K562 (cell line): ENCODE data around the gene CCDC90B. TPM values are rescaled to one million over a fixed set of nuclear protein-coding genes. Genes with fewer than 3 reads are reported as not detected.

ENCODE experiments used
- BHLHE40 ChIP-seq: IDR thresholded peaks from 2 replicates; pipeline ENCODE4 v1.6.1; 2011; ENCODE audit warnings: low read length, improper control_type of control experiment
- CAMTA2 ChIP-seq: fragments of 250-450 bp; sonication (Bioruptor Pico); conservative IDR thresholded peaks from 2 replicates; pipeline ENCODE4 v1.5.1; 2022
- CGGBP1 ChIP-seq: fragments of 250-450 bp; sonication (Bioruptor Pico); IDR thresholded peaks from 2 replicates; pipeline ENCODE4 v1.9.0; 2021; ENCODE audit warnings: mild to moderate bottlenecking
- CXXC5 ChIP-seq: fragments of 250-450 bp; sonication (Bioruptor Pico); IDR thresholded peaks from 2 replicates; pipeline ENCODE4 v1.8.0; 2022; ENCODE audit warnings: inconsistent platforms, mild to moderate bottlenecking, moderate library complexity
- FIP1L1 ChIP-seq: fragments of 200-400 bp; formaldehyde crosslinking; IDR thresholded peaks from 2 replicates; pipeline ENCODE4 v1.6.1; 2018; ENCODE audit warnings: mild to moderate bottlenecking, low read depth, low read length; ENCODE audit not compliant: poor library complexity, severe bottlenecking
- FOXO4 ChIP-seq: fragments of 450-650 bp; formaldehyde crosslinking; IDR thresholded peaks from 2 replicates; pipeline ENCODE4 v1.4.0; 2020; ENCODE audit warnings: mild to moderate bottlenecking, moderate library complexity
- GABPB2 ChIP-seq: fragments of 250-450 bp; sonication (Bioruptor Pico); conservative IDR thresholded peaks from 2 replicates; pipeline ENCODE4 v1.5.1; 2021; ENCODE audit warnings: mild to moderate bottlenecking
- GTF2B ChIP-seq: IDR thresholded peaks from 2 replicates; pipeline ENCODE4 v1.6.1; 2011; ENCODE audit not compliant: insufficient read length; ENCODE audit errors: extremely low read depth
- GTF2F1 ChIP-seq: IDR thresholded peaks from 2 replicates; pipeline ENCODE4 v1.6.1; 2011; ENCODE audit warnings: low read depth, low read length, improper control_type of control experiment
- KLF10 ChIP-seq: fragments of 250-450 bp; sonication (Bioruptor Pico); IDR thresholded peaks from 2 replicates; pipeline ENCODE4 v1.6.1; 2021; ENCODE audit warnings: matching md5 sums
- MNT ChIP-seq, 2 experiments: fragments of 450-650 bp; conservative IDR thresholded peaks; 2 replicates each; pipeline ENCODE4 v1.6.1; 2017; ENCODE audit warnings: mild to moderate bottlenecking in 2 of 2, moderate library complexity in 2 of 2
- MYBL2 ChIP-seq, 2 experiments: fragments of 450-650 bp in 1 of 2; sonication (generic) in 1 of 2; formaldehyde crosslinking in 1 of 2; IDR thresholded peaks; 2 replicates each; pipeline versions ENCODE4 v1.6.1 to v1.8.1; 2017 to 2022; ENCODE audit warnings: borderline replicate concordance in 1 of 2, inconsistent platforms in 1 of 2, low read depth in 1 of 2, mild to moderate bottlenecking in 1 of 2, missing genetic modification reagents in 1 of 2, moderate library complexity in 1 of 2
- NFRKB ChIP-seq: fragments of 450-650 bp; IDR thresholded peaks from 2 replicates; pipeline ENCODE4 v1.6.1; 2016; ENCODE audit warnings: low read depth
- PKNOX1 ChIP-seq: fragments of 450-650 bp; IDR thresholded peaks from 2 replicates; pipeline ENCODE4 v1.6.1; 2016
- RBBP5 ChIP-seq: fragments of 200-600 bp; sonication (generic); IDR thresholded peaks from 2 replicates; pipeline ENCODE4 v1.6.1; 2012; ENCODE audit warnings: borderline replicate concordance, mild to moderate bottlenecking, low read length, control low read depth, inconsistent platforms; ENCODE audit not compliant: insufficient read depth, poor library complexity, severe bottlenecking
- ZFP1 ChIP-seq: fragments of 450-650 bp; formaldehyde crosslinking; IDR thresholded peaks from 2 replicates; pipeline ENCODE4 v1.4.0; 2020; ENCODE audit warnings: mild to moderate bottlenecking, mixed read lengths
- ZNF143 ChIP-seq: sonication (generic); formaldehyde crosslinking; IDR thresholded peaks from 2 replicates; pipeline ENCODE4 v1.9.0; 2022; ENCODE audit warnings: mild to moderate bottlenecking, missing genetic modification reagents
- ZNF41 ChIP-seq: fragments of 250-450 bp; sonication (Bioruptor Pico); conservative IDR thresholded peaks from 2 replicates; pipeline ENCODE4 v1.4.0; 2020; ENCODE audit warnings: mild to moderate bottlenecking
- ZNF436 ChIP-seq: fragments of 250-450, 450-650 bp; sonication (Bioruptor Pico); formaldehyde crosslinking; IDR thresholded peaks from 2 replicates; pipeline ENCODE4 v1.7.0; 2020; ENCODE audit warnings: mild to moderate bottlenecking
- ZNF584 ChIP-seq: fragments of 200-800 bp; sonication (Bioruptor generic); IDR thresholded peaks from 2 replicates; pipeline ENCODE4 v1.6.1; 2016; ENCODE audit warnings: low read depth, mild to moderate bottlenecking, missing genetic modification characterization, missing compliant biosample characterization
- ZNF644 ChIP-seq: fragments of 200-800 bp; sonication (Bioruptor generic); IDR thresholded peaks from 2 replicates; pipeline ENCODE4 v1.6.1; 2016; ENCODE audit warnings: low read depth, missing genetic modification characterization, missing compliant biosample characterization
- ZNF740 ChIP-seq, 3 experiments: fragments of 200-800 bp in 1 of 3; sonication (Bioruptor generic) in 1 of 3; sonication (generic) in 1 of 3; formaldehyde crosslinking in 1 of 3; IDR thresholded peaks; 2 replicates each; pipeline versions ENCODE4 v1.6.1 to v1.8.0; 2016 to 2022; ENCODE audit warnings: mild to moderate bottlenecking in 2 of 3, missing compliant biosample characterization in 2 of 3, missing genetic modification characterization in 2 of 3, missing genetic modification reagents in 1 of 3
- polyA plus RNA-seq, 8 experiments: library from polyadenylated mRNA; depleted of rRNA in 4 of 8; stranded (reverse) in 5 of 8; unstranded in 3 of 8; fragments of >200 nt; fragmentation: Nextera tagmentation in 2 of 8; fragmentation: Illumina TruSeq in 1 of 8; extraction: Ambion mirVana in 2 of 8; extraction: Trizol in 1 of 8; gene quantifications; 2 replicates each; pipeline versions ENCODE4 v1.2.1 to v1.2.3, GENCODE V29; 2011 to 2014; ENCODE audit warnings: inconsistent platforms in 1 of 8, missing spikeins in 1 of 8
- total RNA-seq, 7 experiments: library from RNA; depleted of rRNA in 6 of 7; stranded (reverse); fragments of >200 nt in 6 of 7; fragmentation: Illumina TruSeq in 2 of 7; extraction: Trizol in 2 of 7; gene quantifications; 2 replicates each; pipeline versions ENCODE4 v1.2.1 to v1.2.3, GENCODE V29; 2011 to 2021; ENCODE audit warnings: low replicate concordance in 1 of 7

CCDC90B gene
- total and polyA plus RNA-seq, 9 of the 15 experiments (the other 6 are each of a cell fraction or from before 2014, with no cell fraction given): 26.6 to 63.6 (median 51.8) TPM

- TF ChIP-seq GTF2B (no peak), CGGBP1 (CRISPR knock-in tag) (no peak), PKNOX1 (peak; percentile 49), ZNF644 (tag) (0 out of 2 replicates have a peak, but pooled peaks have one; percentile 31), ZNF143 (no peak), ZNF584 (CRISPR knock-in tag) (no peak), CAMTA2 (CRISPR knock-in tag) (no peak), ZNF41 (CRISPR knock-in tag) (no peak), CXXC5 (CRISPR knock-in tag) (no peak), GTF2F1 (no peak), ZNF740 (CRISPR knock-in tag; IDR thresholded peaks at IDR 0.05) (no peak), ZNF740 (tag; IDR thresholded peaks at IDR 0.05) (no peak), ZFP1 (CRISPR knock-in tag) (no peak), MYBL2 (IDR thresholded peaks at IDR 0.05; ENCODE audit: low read depth) (no peak), MYBL2 (CRISPR knock-in tag; IDR thresholded peaks at IDR 0.05; ENCODE audit: borderline replicate concordance) (no peak), BHLHE40 (no peak), MNT (conservative IDR thresholded peaks at IDR 0.05) (no peak), RBBP5 (no peak), NFRKB (no peak), ZNF436 (CRISPR knock-in tag) (no peak), FIP1L1 (no peak), FOXO4 (no peak), KLF10 (CRISPR knock-in tag) (no peak), GABPB2 (CRISPR knock-in tag) (no peak)
These were observed 1.5 kb upstream of the CCDC90B start (continued) for GRCh38 chr11:83287631-83288030.
